ENCODE measurements around the gene AKT2. TPM values are rescaled to one million over a fixed set of nuclear protein-coding genes. Genes with fewer than 3 reads are reported as not detected.

AKT2 gene
- total RNA-seq, 2 donors from 2014 or later, result 46.2 to 96.2 TPM

- H3K4me1 ChIP-seq, result peaks cover 46% of the 10 kb centered on the region
- intact Hi-C loops (cut with DNase I), result no loop called here
- no peak for ATAC-seq
- H3K9me3 ChIP-seq, result no peaks in the 10 kb centered on the region
- H3K27ac ChIP-seq, result no peak overlapping the region
- WGBS, 2 donors, result 91 to 92% methylated on average over 13 to 22 of the region's 22 CpGs
- H3K4me3 ChIP-seq, result no peak overlapping the region
- DNase-seq, result no peak
- H3K36me3 ChIP-seq (replicated peaks in 1 of 2; ENCODE audit: insufficient read depth in 1 of 2, low read depth in 2 of 2), result no peaks in the 10 kb centered on the region
- no peaks in the 10 kb centered on the region for H3K27me3 ChIP-seq
- no peak for TF ChIP-seq CTCF (IDR thresholded peaks at IDR 0.05)
- TF ChIP-seq POLR2A (IDR thresholded peaks at IDR 0.05), result no peak
These were observed 19.9 kb downstream of the AKT2 start for GRCh38 chr19:40265055-40265762.

GRCh38 chr19:40264314-40265054 lies 20.7 kb downstream of the AKT2 start:
- ATAC-seq (no peak), DNase-seq (no peak)
- peaks cover 39% of the 10 kb centered on the region for H3K4me1 ChIP-seq
- intact Hi-C loops (cut with DNase I), result no loop called here
- no peak overlapping the region for H3K4me3 ChIP-seq
- WGBS, 2 donors, result 88 to 92% methylated on average over 15 to 19 of the region's 19 CpGs
- H3K27ac ChIP-seq, result no peak overlapping the region
- no peaks in the 10 kb centered on the region for H3K9me3 ChIP-seq
- no peak for TF ChIP-seq CTCF (IDR thresholded peaks at IDR 0.05)
- no peak for TF ChIP-seq POLR2A (IDR thresholded peaks at IDR 0.05)
- H3K36me3 ChIP-seq (replicated peaks in 1 of 2; ENCODE audit: insufficient read depth in 1 of 2, low read depth in 2 of 2), result no peaks in the 10 kb centered on the region
- H3K27me3 ChIP-seq, result no peaks in the 10 kb centered on the region

- Histone ChIP-seq H3K9me3 (no peaks in the 10 kb centered on the region), H3K4me1 (peaks cover 33% of the 10 kb centered on the region), H3K27me3 (no peaks in the 10 kb centered on the region), H3K4me3 (no peak overlapping the region), H3K36me3 (replicated peaks in 1 of 2; ENCODE audit: insufficient read depth in 1 of 2, low read depth in 2 of 2) (no peaks in the 10 kb centered on the region), H3K27ac (no peak overlapping the region)
- 89 to 94% methylated on average over 16 to 24 of the region's 24 CpGs for WGBS, 2 donors
- DNase-seq (no peak), ATAC-seq (no peak)
- TF ChIP-seq POLR2A (IDR thresholded peaks at IDR 0.05), result no peak
- TF ChIP-seq CTCF (IDR thresholded peaks at IDR 0.05), result no peak
- intact Hi-C loops (cut with DNase I), result no loop called here
These were observed 21.5 kb downstream of the AKT2 start for GRCh38 chr19:40263440-40264313.

GRCh38 chr19:40262422-40262821 lies 22.7 kb downstream of the AKT2 start:
- intact Hi-C loops (cut with DNase I), result no loop called here
- ATAC-seq (no peak), DNase-seq (no peak)
- Histone ChIP-seq H3K27ac (no peak overlapping the region), H3K4me1 (peaks cover 20% of the 10 kb centered on the region), H3K27me3 (no peaks in the 10 kb centered on the region), H3K4me3 (no peak overlapping the region), H3K36me3 (replicated peaks in 1 of 2; ENCODE audit: insufficient read depth in 1 of 2, low read depth in 2 of 2) (no peaks in the 10 kb centered on the region), H3K9me3 (no peaks in the 10 kb centered on the region)
- WGBS, 2 donors, result 86 to 91% methylated on average over 3 of the region's 3 CpGs
- TF ChIP-seq POLR2A (IDR thresholded peaks at IDR 0.05) (no peak), CTCF (IDR thresholded peaks at IDR 0.05) (no peak)

Data from body of pancreas (tissue), 4 donors.